Adrenal gland (tissue), 12 donors: ENCODE data around the gene ZFP1. TPM values are rescaled to one million over a fixed set of nuclear protein-coding genes. Genes with fewer than 3 reads are reported as not detected.
A peak's percentile ranks its signal among the peaks of the same experiment; 100 is the strongest.

Experiments
- DNase-seq, 7 donors: peaks; one replicate each; pipeline ENCODE4 v3.0.0-alpha.2; 2019 to 2020
- H3K27ac ChIP-seq, 5 donors: fragments of 200-600 bp; sonication (generic) in 4 of 5; 1 replicate in 3 of 5; 2 replicates in 2 of 5; pipeline versions ENCODE4 v1.5.1 to v1.8.0; 2016 to 2020; ENCODE audit warnings: mild to moderate bottlenecking in 1 of 5
- H3K27me3 ChIP-seq: fragments of 200-600 bp; 2 replicates; pipeline ENCODE4 v1.8.0; 2021
- H3K36me3 ChIP-seq, 2 donors: fragments of 200-600 bp; replicated peaks in 1 of 2; 1 replicate in 1 of 2; 2 replicates in 1 of 2; pipeline versions ENCODE4 v1.5.1 to v1.8.0; 2018 to 2022
- H3K4me1 ChIP-seq, 2 donors: fragments of 200-600 bp; replicated peaks in 1 of 2; 1 replicate in 1 of 2; 2 replicates in 1 of 2; pipeline versions ENCODE4 v1.5.1 to v1.8.0; 2018 to 2021
- H3K4me3 ChIP-seq, 4 donors: fragments of 200-600 bp; sonication (generic) in 3 of 4; one replicate each; pipeline ENCODE4 v1.5.1; 2016 to 2018
- H3K9me3 ChIP-seq, 3 donors: fragments of 200-600 bp; sonication (generic) in 1 of 3; replicated peaks in 1 of 3; 1 replicate in 2 of 3; 2 replicates in 1 of 3; pipeline versions ENCODE4 v1.5.1 to v1.8.0; 2016 to 2021
- CTCF ChIP-seq, 6 experiments: fragments of 450-650 bp in 4 of 6; fragments of 200-600 bp in 2 of 6; sonication (generic) in 1 of 6; IDR thresholded peaks; 1 replicate in 5 of 6; 2 replicates in 1 of 6; pipeline versions ENCODE4 v1.5.1 to v1.8.0; 2016 to 2021; ENCODE audit warnings: antibody characterized with exemption in 6 of 6, mild to moderate bottlenecking in 2 of 6, moderate library complexity in 1 of 6
- POLR2A ChIP-seq, 2 donors: fragments of 450-650 bp; IDR thresholded peaks; one replicate each; pipeline ENCODE4 v1.6.1; 2017; ENCODE audit warnings: antibody characterized with exemption in 2 of 2, mild to moderate bottlenecking in 2 of 2, moderate library complexity in 1 of 2
- whole genome bisulfite sequencing, 4 donors: extraction: QIAGEN DNeasy Blood & Tissue Kit in 2 of 4; methylation state at CpG; one replicate each; pipeline versions ENCODE4 v1.1.5 to v1.1.7; 2013 to 2017; 5-methylcytosine and 5-hydroxymethylcytosine counted together
- intact Hi-C, 2 donors: fragments of 100-400 bp; cut with DNase I; formaldehyde crosslinking; loops; one replicate each; pipeline versions ENCODE4 v1.14.1 to v1.15.0; 2022 to 2023
- polyA plus RNA-seq, 3 donors: library from polyadenylated mRNA; stranded (reverse); fragments of 200-250 nt in 2 of 3; fragments of 350-450 nt in 1 of 3; fragmentation: Illumina TruSeq in 1 of 3; extraction: RNeasy Lipid Tissue Mini Kit (QIAGEN cat#74804) in 1 of 3; gene quantifications; one replicate each; pipeline ENCODE4 v1.2.3, GENCODE V29; 2013 to 2014
- total RNA-seq, 9 donors: library from RNA; depleted of rRNA in 4 of 9; stranded (reverse); fragments of >200 nt in 4 of 9; fragments of 120-200 nt in 1 of 9; fragmentation: NEBNext Ultra II Directional in 1 of 9; extraction: Animal tissue kit (Norgen Biotek cat#: 25700) in 1 of 9; gene quantifications; one replicate each; pipeline versions ENCODE4 v1.1.0 to v1.2.4, GENCODE V29; 2013 to 2023
- donor health status: healthy with polysubstance abuse.
- donor health status: Bipolar disorder and iron deficiency.
- donor health status: DM: yes; HTN: yes; CAD: no.
- donor health status: DM: no; HTN: no; CAD: no.
- donor health status: DM: no; HTN: no; CAD: no.
- donor health status: DM: yes; HTN: yes; CAD: no.

Gene ZFP1
- total and polyA plus RNA-seq, 12 donors, result 4.5 to 15.1 (median 8.7) TPM

GRCh38 chr16:75116911-75117245 is 31.4 kb upstream of the ZFP1 start:
- H3K4me3 ChIP-seq, result peak overlapping the region in 1 of 4 donors; percentile 65
- intact Hi-C loops, result loop anchor here in 1 of 2 donors (10.0 kb wide), 1 partner anchor 302 kb away; no protein-coding TSS in a partner anchor
- H3K27ac ChIP-seq, result peak overlapping the region in 1 of 5 donors; percentile 70

GRCh38 chr16:75118943-75119539 is 29.3 kb upstream of the ZFP1 start:
- Histone ChIP-seq H3K9me3 (peaks cover 4 to 7% (median 4%) of the 10 kb centered on the region in 3 donors), H3K27ac (no peak overlapping the region), H3K4me1 (peaks cover 10 to 15% of the 10 kb centered on the region in 2 donors), H3K36me3 (no peaks in the 10 kb centered on the region), H3K27me3 (no peaks in the 10 kb centered on the region), H3K4me3 (no peak overlapping the region)
- WGBS, 4 donors, result 83 to 88% (median 86%) methylated on average over 6 of the region's 6 CpGs
- TF ChIP-seq POLR2A (IDR thresholded peaks at IDR 0.05) (no peak), CTCF (IDR thresholded peaks at IDR 0.05) (no peak)
- intact Hi-C loops, result loop anchor here in 1 of 2 donors (10.0 kb wide), 1 partner anchor 304 kb away; no protein-coding TSS in a partner anchor
- DNase-seq, result no peak

More at GRCh38 chr16:75116911-75117245, 31.4 kb upstream of the ZFP1 start:
- no peaks in the 10 kb centered on the region for H3K27me3 ChIP-seq
- 39 to 44% (median 42%) methylated on average over 3 of the region's 3 CpGs for WGBS, 4 donors
- peaks cover 10 to 21% of the 10 kb centered on the region in 2 donors for H3K4me1 ChIP-seq
- no peaks in the 10 kb centered on the region for H3K36me3 ChIP-seq
- H3K9me3 ChIP-seq, result peaks cover 2 to 3% (median 2%) of the 10 kb centered on the region in 3 donors
- DNase-seq, result no peak
- TF ChIP-seq POLR2A (IDR thresholded peaks at IDR 0.05) (no peak), CTCF (IDR thresholded peaks at IDR 0.05) (no peak)

- DNase-seq, result no peak
- WGBS, 4 donors, result 82 to 87% (median 83%) methylated on average over 4 of the region's 4 CpGs
- intact Hi-C loops, result no loop called here
These were observed 28.1 kb upstream of the ZFP1 start for GRCh38 chr16:75120253-75120652.

More at GRCh38 chr16:75120253-75120652, 28.1 kb upstream of the ZFP1 start:
- Histone ChIP-seq H3K9me3 (peaks cover 4 to 7% (median 4%) of the 10 kb centered on the region in 3 donors), H3K4me1 (peaks cover 10 to 12% of the 10 kb centered on the region in 2 donors), H3K36me3 (no peaks in the 10 kb centered on the region), H3K4me3 (no peak overlapping the region), H3K27ac (no peak overlapping the region), H3K27me3 (no peaks in the 10 kb centered on the region)
- TF ChIP-seq CTCF (IDR thresholded peaks at IDR 0.05) (no peak), POLR2A (IDR thresholded peaks at IDR 0.05) (no peak)
